RPMI7951 (cell line): ENCODE results near the gene SLC25A48. TPM values are rescaled to one million over a fixed set of nuclear protein-coding genes. Genes with fewer than 3 reads are reported as not detected.

Source experiments
- DNase-seq: peaks from one replicate; pipeline ENCODE4 v3.0.0-alpha.2; 2012; ENCODE audit warnings: low read depth
- total RNA-seq: library from RNA; depleted of rRNA; stranded (reverse); fragments of >200 nt; shearing (Covaris generic); gene quantifications from 2 replicates; pipeline ENCODE4 v1.2.3, GENCODE V29; 2014

Gene SLC25A48
- total RNA-seq, 1 experiment from 2014 or later, result not detected

- no peak for DNase-seq
These were observed 46.8 kb downstream of the SLC25A48 start for GRCh38 chr5:135881244-135881643.

- DNase-seq, result no peak
These were observed 47.4 kb downstream of the SLC25A48 start for GRCh38 chr5:135881819-135882218.

- DNase-seq, result no peak
These were observed 48.6 kb downstream of the SLC25A48 start for GRCh38 chr5:135883026-135883425.

GRCh38 chr5:135883441-135883840, 49.0 kb downstream of the SLC25A48 start:
- DNase-seq, result no peak

GRCh38 chr5:135885031-135885430, 50.6 kb downstream of the SLC25A48 start:
- no peak for DNase-seq

GRCh38 chr5:135886136-135886535, 51.7 kb downstream of the SLC25A48 start:
- DNase-seq, result no peak

GRCh38 chr5:135887447-135887864, 53.0 kb downstream of the SLC25A48 start:
- DNase-seq, result peak; percentile 55

GRCh38 chr5:135887881-135888614, 53.6 kb downstream of the SLC25A48 start:
- peak; percentile 47 for DNase-seq

GRCh38 chr5:135890296-135890695, 55.8 kb downstream of the SLC25A48 start:
- no peak for DNase-seq

- peak; percentile 49 for DNase-seq
These were observed 56.4 kb downstream of the SLC25A48 start for GRCh38 chr5:135890867-135891266.

GRCh38 chr5:135891268-135891667, 56.8 kb downstream of the SLC25A48 start:
- DNase-seq, result peak; percentile 21

GRCh38 chr5:135891791-135892190, 57.3 kb downstream of the SLC25A48 start:
- no peak for DNase-seq

- DNase-seq, result no peak
These were observed 59.8 kb downstream of the SLC25A48 start for GRCh38 chr5:135894276-135894675.

GRCh38 chr5:135894789-135895188, 60.3 kb downstream of the SLC25A48 start:
- no peak for DNase-seq

GRCh38 chr5:135895474-135896006, 61.1 kb downstream of the SLC25A48 start, which contains the start of gene IL9:
IL9 (minus strand) TSS chr5:135895841; CDS start chr5:135895816, 25 bp downstream.
- DNase-seq, result no peak

GRCh38 chr5:135898651-135899050, 64.2 kb downstream of the SLC25A48 start:
- no peak for DNase-seq

GRCh38 chr5:135900276-135900675, 65.8 kb downstream of the SLC25A48 start:
- no peak for DNase-seq

- DNase-seq, result no peak
These were observed 67.2 kb downstream of the SLC25A48 start for GRCh38 chr5:135901633-135902032.

- no peak for DNase-seq
These were observed 70.7 kb downstream of the SLC25A48 start for GRCh38 chr5:135905144-135905543.

- no peak for DNase-seq
These were observed 79.5 kb downstream of the SLC25A48 start for GRCh38 chr5:135913713-135914626.

GRCh38 chr5:135915466-135916001, 81.1 kb downstream of the SLC25A48 start:
- no peak for DNase-seq

GRCh38 chr5:135916638-135917263, 82.3 kb downstream of the SLC25A48 start:
- DNase-seq, result peak; percentile 32
